Measurements from ENCODE around the gene UBLCP1. TPM values are rescaled to one million over a fixed set of nuclear protein-coding genes. Genes with fewer than 3 reads are reported as not detected.

Gene UBLCP1
- total RNA-seq, 2 donors from 2014 or later: 40.2 to 42.0 TPM

DNA sequence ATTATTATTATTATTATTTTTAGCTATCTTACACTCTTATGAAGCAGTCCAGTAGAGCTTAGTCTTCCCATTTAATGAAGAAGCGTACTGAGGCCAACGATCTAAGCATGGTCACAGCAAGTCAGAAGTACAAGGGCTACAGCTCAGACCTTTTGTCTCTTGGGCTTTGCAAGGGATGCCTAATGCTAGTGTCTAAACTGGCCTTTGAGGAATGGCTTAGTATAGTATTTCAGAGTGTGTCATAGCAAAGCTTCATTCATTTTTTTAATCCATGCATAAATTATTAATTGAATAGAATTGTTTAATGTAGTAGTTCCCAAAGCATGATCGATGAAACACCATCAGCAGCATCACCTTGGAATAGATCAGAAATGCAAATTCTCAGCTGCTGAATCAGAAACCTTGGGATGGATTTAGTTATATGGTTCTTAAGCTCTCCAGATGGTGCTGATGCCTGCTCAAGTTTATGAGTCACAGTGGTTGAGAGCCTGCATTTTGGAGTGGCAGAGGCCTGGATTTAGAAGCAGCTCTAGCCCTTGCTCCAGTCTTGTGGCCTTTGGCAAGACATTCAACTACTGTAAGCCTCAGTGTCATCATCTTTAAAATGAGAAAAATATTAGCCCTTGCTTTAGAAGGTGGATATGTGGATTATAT is 61.1 kb downstream of the UBLCP1 start:
- H3K36me3 Mint-ChIP-seq (ENCODE audit: insufficient read depth in 2 of 2): no peaks in the 10 kb centered on the region
- DNase-seq (no peak), ATAC-seq (replicated peaks in 1 of 2) (no peak)
- H3K4me1 Mint-ChIP-seq (ENCODE audit: low read depth): no peaks in the 10 kb centered on the region
- no peaks in the 10 kb centered on the region for H3K9me3 Mint-ChIP-seq
- no peak overlapping the region for H3K4me3 Mint-ChIP-seq
- no peak overlapping the region for H3K27ac Mint-ChIP-seq
- peaks cover 13% of the 10 kb centered on the region for H3K27me3 Mint-ChIP-seq (ENCODE audit: low read depth)

GRCh38 chr5:159324986-159325385 is 61.9 kb downstream of the UBLCP1 start:
- no peak overlapping the region for H3K27ac Mint-ChIP-seq
- H3K4me1 Mint-ChIP-seq (ENCODE audit: low read depth): no peaks in the 10 kb centered on the region
- ATAC-seq (replicated peaks in 1 of 2): no peak
- no peak for DNase-seq
- peaks cover 13% of the 10 kb centered on the region for H3K27me3 Mint-ChIP-seq (ENCODE audit: low read depth)
- no peaks in the 10 kb centered on the region for H3K36me3 Mint-ChIP-seq (ENCODE audit: insufficient read depth in 2 of 2)
- no peaks in the 10 kb centered on the region for H3K9me3 Mint-ChIP-seq
- H3K4me3 Mint-ChIP-seq: no peak overlapping the region

DNA sequence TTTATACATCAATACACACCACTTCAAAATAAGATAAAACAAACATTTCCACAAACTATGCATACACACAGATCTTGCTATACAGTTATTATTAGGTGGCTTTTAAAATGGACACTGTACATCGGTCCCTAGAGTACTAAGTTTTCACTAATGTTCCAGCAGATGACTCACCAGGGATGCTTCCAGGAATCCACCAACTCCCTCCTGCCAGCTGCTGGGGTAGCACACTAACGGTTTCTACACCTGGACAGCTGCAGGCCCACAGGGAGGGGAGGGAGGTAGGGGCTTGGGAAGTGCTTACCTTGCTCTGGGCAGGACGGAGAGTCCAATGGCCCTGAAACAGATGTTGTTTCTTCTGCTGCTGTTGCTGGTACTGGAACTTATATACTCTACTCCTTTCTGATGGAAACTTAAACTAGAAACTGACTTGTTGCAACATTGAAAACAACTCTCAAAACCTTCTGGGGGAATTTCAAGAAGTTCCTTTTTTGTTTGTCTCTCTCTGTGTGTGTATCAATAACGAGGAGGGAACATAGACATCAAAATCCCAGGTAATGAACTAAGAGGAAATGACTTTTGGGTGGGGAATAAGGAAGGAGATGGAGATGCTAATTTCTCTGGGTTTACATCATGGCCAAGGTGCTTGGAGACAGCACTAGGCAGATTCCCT is 67.2 kb downstream of the UBLCP1 start, which contains the start of gene IL12B:
TSS of gene IL12B (minus strand) at position 357 of the 670 bp plus-strand sequence. CDS start 3,705 bp downstream, outside the sequence.
- no peak for ATAC-seq (replicated peaks in 1 of 2)
- Mint-ChIP-seq H3K27ac (no peak within 1 kb of the TSS), H3K36me3 (ENCODE audit: insufficient read depth in 2 of 2) (no peaks in the 10 kb centered on the region), H3K9me3 (no peaks in the 10 kb centered on the region), H3K27me3 (ENCODE audit: low read depth) (peaks cover 21% of the 10 kb centered on the region), H3K4me3 (peak within 1 kb of the TSS; percentile 77), H3K4me1 (ENCODE audit: low read depth) (peaks cover 8% of the 10 kb centered on the region)
- no peak for DNase-seq

- peaks cover 8% of the 10 kb centered on the region for H3K4me1 Mint-ChIP-seq (ENCODE audit: low read depth)
- H3K9me3 Mint-ChIP-seq: no peaks in the 10 kb centered on the region
- peak overlapping the region; percentile 38 for H3K27ac Mint-ChIP-seq
- H3K27me3 Mint-ChIP-seq (ENCODE audit: low read depth): peaks cover 20% of the 10 kb centered on the region
- no peaks in the 10 kb centered on the region for H3K36me3 Mint-ChIP-seq (ENCODE audit: insufficient read depth in 2 of 2)
- DNase-seq (peak; percentile 74 to 80), ATAC-seq (replicated peaks in 1 of 2) (peak; percentile 92 to 94)
- H3K4me3 Mint-ChIP-seq: peak overlapping the region; percentile 77
Measured at GRCh38 chr5:159331093-159331973, 68.2 kb downstream of the UBLCP1 start.

GRCh38 chr5:159332800-159333544 is 69.9 kb downstream of the UBLCP1 start:
- Mint-ChIP-seq H3K36me3 (ENCODE audit: insufficient read depth in 2 of 2) (no peaks in the 10 kb centered on the region), H3K4me1 (ENCODE audit: low read depth) (peaks cover 24% of the 10 kb centered on the region), H3K27me3 (ENCODE audit: low read depth) (peaks cover 15% of the 10 kb centered on the region), H3K9me3 (no peaks in the 10 kb centered on the region), H3K4me3 (no peak overlapping the region), H3K27ac (no peak overlapping the region)
- no peak for DNase-seq
- ATAC-seq (replicated peaks in 1 of 2): no peak

DNA sequence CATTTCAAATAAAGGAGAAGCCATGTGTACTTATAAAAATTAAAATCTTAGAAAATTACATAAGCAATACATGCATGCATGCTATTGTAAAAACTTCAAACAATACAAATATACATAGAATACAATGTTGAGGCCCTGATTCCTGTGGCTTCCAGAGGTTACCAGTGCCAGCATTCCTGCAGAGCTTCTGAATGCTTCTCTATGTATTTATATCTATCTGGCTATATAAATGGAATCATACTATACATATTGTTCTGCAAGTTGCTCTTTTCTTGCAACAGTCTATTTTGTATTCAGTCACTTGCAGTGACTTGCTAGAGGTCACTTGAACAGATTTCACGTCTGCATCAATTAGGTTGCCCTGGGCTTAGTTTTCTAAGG is 70.4 kb downstream of the UBLCP1 start:
- Mint-ChIP-seq H3K27me3 (ENCODE audit: low read depth) (peaks cover 9% of the 10 kb centered on the region), H3K4me1 (ENCODE audit: low read depth) (peaks cover 29% of the 10 kb centered on the region), H3K36me3 (ENCODE audit: insufficient read depth in 2 of 2) (no peaks in the 10 kb centered on the region), H3K27ac (no peak overlapping the region), H3K4me3 (no peak overlapping the region), H3K9me3 (no peaks in the 10 kb centered on the region)
- DNase-seq: no peak
- ATAC-seq (replicated peaks in 1 of 2): no peak

Other genes starting within 250 kb of the UBLCP1 start
- gene EBF1, start 163.4 kb upstream of the UBLCP1 start, total RNA-seq: 1 to 10 TPM; 1.3 to 1.4 TPM
- 100 to 1,000 TPM in 1 of 2 donors, 10 to 100 TPM in 1; 88.7 to 116 TPM for gene RNF145, start 53.7 kb upstream of the UBLCP1 start, total RNA-seq
- gene IL12B, start 67.2 kb downstream of the UBLCP1 start, total RNA-seq: not detected

Data from activated T-cell treated with anti-CD3 and anti-CD28 coated beads, Interleukin-2, amount 50 U/mL, for 72 hours (primary cell).